Activated T-cell treated with anti-CD3 and anti-CD28 coated beads, Interleukin-2, amount 50 U/mL, for 4 hours (primary cell): ENCODE data around the gene PKDREJ. TPM values are rescaled to one million over a fixed set of nuclear protein-coding genes. Genes with fewer than 3 reads are reported as not detected.

Source experiments
- ATAC-seq, 2 donors: fragments of 200-7000 bp; cut with Tn5 transposase; one replicate each; pipeline ENCODE4 v1.10.0; 2021
- DNase-seq: peaks from one replicate; pipeline ENCODE4 v3.0.0-alpha.2; 2020
- H3K27me3 Mint-ChIP-seq: one replicate; pipeline ENCODE4 v1.8.0; 2021; ENCODE audit warnings: low read depth, mixed read lengths
- H3K36me3 Mint-ChIP-seq: one replicate; pipeline ENCODE4 v1.8.0; 2022; ENCODE audit warnings: mixed read lengths; ENCODE audit not compliant: insufficient read depth
- H3K4me1 Mint-ChIP-seq: one replicate; pipeline ENCODE4 v1.8.0; 2021; ENCODE audit warnings: low read depth, mixed read lengths
- H3K4me3 Mint-ChIP-seq: one replicate; pipeline ENCODE4 v1.8.0; 2021; ENCODE audit warnings: mild to moderate bottlenecking, moderate library complexity, mixed read lengths
- H3K9me3 Mint-ChIP-seq: one replicate; pipeline ENCODE4 v1.8.0; 2021; ENCODE audit warnings: mixed read lengths
- total RNA-seq, 3 donors: library from RNA; stranded (reverse); gene quantifications; one replicate each; pipeline ENCODE4 v1.2.1, GENCODE V29; 2021

The PKDREJ gene
- total RNA-seq, 3 donors from 2014 or later, result not detected

DNA sequence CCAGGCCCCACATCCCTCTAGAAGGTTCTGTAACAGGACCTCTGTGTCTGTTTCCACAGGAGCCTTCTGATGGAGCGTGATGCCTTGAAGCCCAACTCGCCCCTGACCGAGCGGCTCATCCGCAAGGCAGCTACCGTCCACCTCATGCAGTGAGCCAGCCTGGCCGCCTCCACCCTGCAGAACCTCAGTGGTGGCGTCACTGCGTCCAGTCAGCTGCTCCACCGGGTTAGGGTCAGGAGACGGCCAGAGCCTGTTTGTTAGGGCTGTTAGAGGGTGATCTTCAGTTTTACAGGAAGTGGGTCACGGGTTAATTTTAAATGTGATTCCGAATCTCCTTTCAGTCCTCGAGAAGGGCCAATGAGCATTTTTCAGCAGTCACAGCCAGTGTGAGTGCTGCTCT is 29.6 kb upstream of the PKDREJ start:
- H3K4me1 Mint-ChIP-seq, result peaks cover 29% of the 10 kb centered on the region
- H3K36me3 Mint-ChIP-seq, result peaks cover 5% of the 10 kb centered on the region
- no peak for ATAC-seq
- H3K9me3 Mint-ChIP-seq, result peaks cover 5% of the 10 kb centered on the region
- H3K4me3 Mint-ChIP-seq, result no peak overlapping the region
- no peaks in the 10 kb centered on the region for H3K27me3 Mint-ChIP-seq
- no peak for DNase-seq

DNA sequence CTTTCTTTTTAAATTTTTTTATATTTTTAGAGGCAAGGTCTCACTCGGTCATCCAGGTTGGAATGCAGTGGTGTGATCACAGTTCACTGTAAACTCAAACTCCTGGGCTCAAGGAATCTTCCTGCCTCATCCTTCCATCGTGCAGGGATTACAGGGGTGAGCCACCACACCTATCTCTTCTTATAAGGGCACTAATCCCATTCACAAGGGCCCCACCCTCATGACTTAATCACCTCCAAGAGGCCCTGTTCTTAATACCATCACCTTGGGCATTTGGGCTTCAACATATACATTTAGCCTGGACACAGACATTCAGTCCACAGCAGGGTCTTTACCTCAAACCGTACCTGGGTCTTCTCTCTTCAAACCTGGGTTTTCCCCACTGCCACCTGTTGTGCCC is 29.0 kb upstream of the PKDREJ start:
- H3K9me3 Mint-ChIP-seq, result peaks cover 5% of the 10 kb centered on the region
- peaks cover 7% of the 10 kb centered on the region for H3K36me3 Mint-ChIP-seq
- DNase-seq, result no peak
- no peak for ATAC-seq
- H3K4me1 Mint-ChIP-seq, result peaks cover 30% of the 10 kb centered on the region
- H3K27me3 Mint-ChIP-seq, result no peaks in the 10 kb centered on the region
- no peak overlapping the region for H3K4me3 Mint-ChIP-seq

DNA sequence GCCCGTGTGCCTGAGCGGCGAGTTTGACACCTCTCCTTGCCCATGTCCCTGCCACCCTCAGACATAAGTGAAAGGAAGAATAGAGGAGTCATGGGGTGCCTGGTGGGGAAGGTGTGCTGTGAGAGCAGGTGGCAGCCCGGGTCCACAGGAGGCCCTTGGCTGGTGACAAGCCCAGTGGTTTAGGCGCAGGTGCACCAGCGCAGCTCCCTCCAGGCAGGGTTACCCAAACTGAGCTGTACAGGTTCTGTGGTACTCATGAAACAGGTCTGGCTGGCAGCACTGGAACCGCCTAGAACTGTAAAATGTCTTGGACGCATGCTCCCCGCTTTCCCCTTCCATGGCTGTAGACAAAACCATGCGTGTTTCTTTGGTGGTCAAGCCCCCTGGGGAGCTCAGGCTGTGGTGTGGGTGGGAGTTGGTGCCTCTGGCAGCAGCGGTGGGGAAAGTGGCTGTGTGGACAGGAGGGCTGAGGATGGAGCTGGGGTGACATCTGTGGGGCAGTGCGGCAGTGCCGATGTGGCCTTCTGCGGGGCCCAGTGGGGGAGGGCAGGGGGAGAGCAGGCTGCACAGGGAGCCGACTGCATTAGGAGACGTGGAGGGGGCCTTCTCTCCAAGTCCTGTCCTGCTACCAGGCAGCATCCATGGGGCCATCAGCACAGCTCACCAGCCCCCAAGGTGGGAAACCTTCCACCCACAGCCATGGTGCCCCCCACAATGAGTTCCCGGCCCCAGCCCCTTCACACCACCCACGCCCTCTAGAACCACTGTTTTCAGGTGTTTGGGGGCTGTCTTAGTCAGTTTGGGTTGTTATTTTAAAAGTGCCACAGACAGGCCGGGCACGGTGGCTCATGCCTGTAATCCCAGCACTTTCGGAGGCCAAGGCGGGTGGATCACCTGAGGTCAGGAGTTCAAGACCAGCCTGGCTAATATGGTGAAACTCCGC is 28.0 kb upstream of the PKDREJ start:
- Mint-ChIP-seq H3K27me3 (no peaks in the 10 kb centered on the region), H3K4me1 (peaks cover 25% of the 10 kb centered on the region), H3K36me3 (peaks cover 7% of the 10 kb centered on the region), H3K9me3 (peaks cover 5% of the 10 kb centered on the region), H3K4me3 (no peak overlapping the region)
- DNase-seq, result no peak
- no peak for ATAC-seq

DNA sequence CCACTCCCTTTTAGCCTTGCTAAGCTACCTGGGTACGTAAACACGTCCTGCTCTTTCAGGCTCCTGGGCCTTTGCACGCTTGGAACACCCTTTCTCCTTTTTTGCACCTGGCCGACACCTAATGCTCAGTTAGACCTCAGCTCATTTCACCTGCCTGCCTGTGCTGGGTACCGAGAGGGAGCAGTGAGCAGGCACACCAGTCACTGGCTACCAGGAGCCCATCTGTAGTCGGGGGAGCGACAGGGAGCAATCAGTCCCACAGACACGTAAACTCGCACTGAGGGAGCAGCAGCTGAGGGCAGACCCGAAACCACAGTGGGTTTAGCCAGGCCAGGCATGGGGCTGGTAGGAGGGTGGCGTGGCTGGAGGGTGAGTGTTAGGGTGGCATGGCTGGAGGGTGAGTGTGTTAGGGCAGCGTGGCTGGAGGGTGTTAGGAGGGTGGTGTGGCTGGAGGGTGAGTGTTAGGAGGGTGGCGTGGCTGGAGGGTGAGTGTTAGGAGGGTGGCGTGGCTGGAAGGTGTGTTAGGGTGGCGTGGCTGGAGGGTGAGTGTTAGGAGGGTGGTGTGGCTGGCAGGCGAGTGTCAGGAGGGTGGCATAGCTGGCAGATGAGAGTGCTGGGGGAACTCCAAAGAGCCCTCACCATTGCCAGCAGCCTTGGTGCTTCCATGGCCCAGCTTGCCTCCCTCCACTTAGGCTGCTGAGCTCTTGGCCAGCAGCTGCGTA is 27.1 kb upstream of the PKDREJ start:
- peaks cover 17% of the 10 kb centered on the region for H3K4me1 Mint-ChIP-seq
- no peaks in the 10 kb centered on the region for H3K27me3 Mint-ChIP-seq
- DNase-seq (no peak), ATAC-seq (no peak)
- peaks cover 5% of the 10 kb centered on the region for H3K9me3 Mint-ChIP-seq
- peaks cover 10% of the 10 kb centered on the region for H3K36me3 Mint-ChIP-seq
- H3K4me3 Mint-ChIP-seq, result no peak overlapping the region

DNA sequence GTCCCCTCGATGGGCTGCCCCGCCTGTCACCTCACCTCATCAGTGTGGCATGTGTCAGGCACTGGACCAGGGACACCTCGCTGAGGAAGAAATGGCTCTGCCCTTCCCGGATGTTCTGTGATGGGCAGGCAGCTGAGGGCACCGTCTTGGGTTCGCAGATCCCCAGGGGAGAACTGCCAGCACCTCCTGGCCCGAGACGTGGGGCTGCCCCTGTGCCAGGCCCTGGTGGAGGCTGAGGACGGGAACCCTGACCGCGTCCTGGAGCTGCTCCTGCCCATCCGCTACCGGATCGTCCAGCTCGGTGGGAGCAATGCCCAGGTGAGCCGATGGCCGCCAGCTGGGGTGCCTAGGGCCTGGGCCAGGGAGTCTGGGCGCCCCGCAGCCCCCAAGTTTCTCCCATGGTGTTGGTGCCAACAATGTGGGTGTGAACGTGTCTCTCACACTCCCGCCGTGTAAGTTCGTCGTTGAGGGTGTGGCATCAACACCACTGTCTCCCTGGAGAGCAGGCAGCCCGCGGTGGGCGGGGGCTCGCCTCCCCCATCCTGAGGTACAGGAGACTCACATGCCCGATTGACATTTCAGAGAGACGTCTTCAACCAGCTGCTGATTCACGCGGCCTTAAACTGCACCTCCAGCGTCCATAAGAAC is 26.2 kb upstream of the PKDREJ start:
- H3K9me3 Mint-ChIP-seq, result peaks cover 5% of the 10 kb centered on the region
- peak overlapping the region; percentile 43 for H3K4me3 Mint-ChIP-seq
- H3K27me3 Mint-ChIP-seq, result no peaks in the 10 kb centered on the region
- peaks cover 13% of the 10 kb centered on the region for H3K36me3 Mint-ChIP-seq
- DNase-seq (no peak), ATAC-seq (no peak)
- H3K4me1 Mint-ChIP-seq, result peaks cover 13% of the 10 kb centered on the region

DNA sequence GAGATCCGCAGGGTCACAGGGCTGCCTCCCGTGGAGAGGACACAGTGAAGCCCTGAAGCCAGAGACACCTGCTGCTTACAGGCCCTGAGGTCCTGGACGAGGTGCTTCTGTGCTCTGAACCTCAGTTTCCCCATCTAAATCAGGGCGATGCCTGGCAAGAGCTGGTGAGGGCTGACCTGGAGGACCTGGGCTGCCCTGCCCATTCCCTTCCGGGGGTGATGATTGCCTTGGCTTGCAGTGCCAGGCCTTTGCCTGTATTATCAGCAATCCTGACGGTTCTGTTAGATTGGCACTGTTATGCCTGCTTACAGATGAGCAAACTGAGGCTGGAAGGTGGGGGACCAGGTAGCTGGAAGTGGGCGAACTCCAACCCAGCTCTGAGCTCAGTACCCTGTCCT is 25.7 kb upstream of the PKDREJ start:
- no peak overlapping the region for H3K4me3 Mint-ChIP-seq
- H3K4me1 Mint-ChIP-seq, result peaks cover 13% of the 10 kb centered on the region
- ATAC-seq, result no peak
- peaks cover 18% of the 10 kb centered on the region for H3K36me3 Mint-ChIP-seq
- peaks cover 5% of the 10 kb centered on the region for H3K9me3 Mint-ChIP-seq
- no peak for DNase-seq
- no peaks in the 10 kb centered on the region for H3K27me3 Mint-ChIP-seq

DNA sequence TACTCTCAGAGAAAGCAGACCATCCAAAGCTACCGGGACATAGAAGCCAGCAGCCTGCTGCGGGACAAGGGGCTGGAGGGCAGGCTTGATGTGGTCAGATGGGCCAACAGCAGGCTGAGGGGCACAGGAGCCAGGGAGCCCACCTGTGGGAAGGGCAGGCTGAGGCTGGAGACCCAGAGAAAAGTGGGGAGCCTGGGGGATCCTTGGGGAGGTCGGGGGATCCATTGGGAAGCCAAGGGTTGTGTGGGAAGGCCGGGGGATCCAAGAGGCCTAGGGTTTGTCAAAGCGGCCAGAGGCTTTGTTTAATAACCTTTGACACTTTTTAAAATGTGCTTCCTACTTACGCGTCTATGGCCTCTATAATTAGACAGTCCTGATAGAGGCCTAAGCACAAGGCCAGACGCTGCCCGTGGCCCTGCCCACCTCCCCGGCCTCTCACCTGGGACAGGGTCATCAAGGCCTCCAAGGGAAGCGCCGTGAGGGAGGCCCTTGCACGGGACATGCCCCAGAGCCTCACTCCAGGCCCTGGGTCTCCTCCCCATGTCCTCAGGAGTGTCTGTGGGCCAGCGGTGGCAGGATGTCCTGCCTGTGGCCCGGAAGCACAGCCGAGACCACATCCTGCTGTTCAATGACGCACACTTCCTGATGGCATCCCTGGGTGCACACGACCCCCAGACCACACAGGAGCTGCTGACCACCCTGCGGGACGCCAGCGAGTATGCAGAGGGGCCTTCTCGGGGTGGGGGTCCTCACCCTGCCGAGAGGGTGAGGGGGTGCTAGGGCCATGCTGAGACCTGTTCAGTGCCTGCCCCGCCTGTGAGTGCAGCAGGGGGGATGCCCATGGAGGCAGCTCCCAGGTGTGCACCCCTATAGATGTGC is 25.0 kb upstream of the PKDREJ start:
- ATAC-seq (peak; percentile 54 to 74), DNase-seq (no peak)
- peaks cover 5% of the 10 kb centered on the region for H3K9me3 Mint-ChIP-seq
- peaks cover 19% of the 10 kb centered on the region for H3K36me3 Mint-ChIP-seq
- H3K4me3 Mint-ChIP-seq, result peak overlapping the region; percentile 74
- no peaks in the 10 kb centered on the region for H3K27me3 Mint-ChIP-seq
- peaks cover 13% of the 10 kb centered on the region for H3K4me1 Mint-ChIP-seq

DNA sequence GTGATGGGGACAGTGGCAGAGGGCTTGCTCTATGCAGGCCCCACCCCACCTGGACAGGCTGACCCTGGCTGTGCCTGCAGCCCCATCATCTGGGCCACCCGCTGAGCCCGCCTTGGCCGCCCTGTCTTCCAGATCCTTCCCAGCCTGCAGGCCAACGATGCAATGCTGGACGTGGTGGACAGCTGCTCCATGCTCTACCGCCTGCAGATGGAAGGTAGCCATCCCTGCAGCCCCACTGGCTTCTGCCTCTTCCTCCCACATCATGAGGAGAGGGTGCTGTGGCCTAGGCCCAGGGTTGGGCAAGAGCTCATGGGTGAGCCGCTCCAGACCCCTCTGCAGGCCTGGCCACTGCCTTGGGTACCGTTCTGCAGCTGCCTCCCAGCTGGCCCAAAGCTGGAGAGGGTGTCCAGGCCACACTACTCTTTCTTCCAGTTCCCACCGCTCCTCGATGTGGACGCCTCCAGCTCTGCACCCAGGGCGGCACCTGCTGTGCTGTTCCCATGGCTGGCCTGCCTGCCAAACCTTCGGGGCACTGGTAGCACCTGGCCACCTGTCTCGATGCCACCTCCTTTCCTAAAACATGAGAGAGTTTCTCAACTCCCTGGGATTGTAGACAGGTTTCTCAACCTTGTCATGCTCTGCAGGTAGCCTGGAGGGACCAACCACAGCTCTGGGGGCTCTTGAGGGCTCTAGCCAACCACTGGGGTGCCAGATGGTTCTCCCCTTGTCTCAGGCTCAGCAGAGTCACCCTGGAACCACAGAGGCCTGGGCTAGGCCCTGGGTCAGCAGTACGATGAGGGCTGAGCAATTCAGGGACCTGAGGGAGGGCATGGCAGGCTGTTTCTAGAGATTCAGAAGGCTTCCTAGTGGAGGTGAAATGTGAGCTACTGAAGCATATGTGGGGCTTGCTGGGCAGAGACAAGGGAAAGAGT is 24.1 kb upstream of the PKDREJ start:
- H3K4me3 Mint-ChIP-seq, result peak overlapping the region; percentile 74
- H3K27me3 Mint-ChIP-seq, result no peaks in the 10 kb centered on the region
- H3K9me3 Mint-ChIP-seq, result peaks cover 1% of the 10 kb centered on the region
- H3K4me1 Mint-ChIP-seq, result peaks cover 13% of the 10 kb centered on the region
- H3K36me3 Mint-ChIP-seq, result peaks cover 15% of the 10 kb centered on the region
- no peak for ATAC-seq
- no peak for DNase-seq

DNA sequence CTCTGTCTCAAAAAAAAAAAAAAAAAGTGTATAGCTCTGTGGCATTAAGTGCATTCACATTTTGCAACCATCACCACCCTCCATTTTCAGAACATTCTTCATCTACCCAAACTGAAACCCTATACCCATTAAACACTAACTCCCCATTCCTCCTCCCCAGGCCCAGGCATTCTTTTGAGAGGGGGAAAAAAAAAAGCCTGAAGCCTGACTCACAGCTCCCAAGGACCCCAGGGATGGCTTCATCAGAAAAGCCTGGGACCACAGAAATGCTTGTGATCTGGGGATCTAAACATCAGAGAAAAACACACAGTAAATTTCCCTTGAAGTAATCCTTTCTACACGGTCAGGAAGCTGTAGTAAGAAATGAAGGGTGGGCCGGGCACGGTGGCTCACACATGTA is 22.9 kb upstream of the PKDREJ start:
- no peaks in the 10 kb centered on the region for H3K27me3 Mint-ChIP-seq
- DNase-seq (no peak), ATAC-seq (no peak)
- H3K36me3 Mint-ChIP-seq, result peaks cover 19% of the 10 kb centered on the region
- peaks cover 13% of the 10 kb centered on the region for H3K4me1 Mint-ChIP-seq
- H3K4me3 Mint-ChIP-seq, result no peak overlapping the region
- H3K9me3 Mint-ChIP-seq, result no peaks in the 10 kb centered on the region

DNA sequence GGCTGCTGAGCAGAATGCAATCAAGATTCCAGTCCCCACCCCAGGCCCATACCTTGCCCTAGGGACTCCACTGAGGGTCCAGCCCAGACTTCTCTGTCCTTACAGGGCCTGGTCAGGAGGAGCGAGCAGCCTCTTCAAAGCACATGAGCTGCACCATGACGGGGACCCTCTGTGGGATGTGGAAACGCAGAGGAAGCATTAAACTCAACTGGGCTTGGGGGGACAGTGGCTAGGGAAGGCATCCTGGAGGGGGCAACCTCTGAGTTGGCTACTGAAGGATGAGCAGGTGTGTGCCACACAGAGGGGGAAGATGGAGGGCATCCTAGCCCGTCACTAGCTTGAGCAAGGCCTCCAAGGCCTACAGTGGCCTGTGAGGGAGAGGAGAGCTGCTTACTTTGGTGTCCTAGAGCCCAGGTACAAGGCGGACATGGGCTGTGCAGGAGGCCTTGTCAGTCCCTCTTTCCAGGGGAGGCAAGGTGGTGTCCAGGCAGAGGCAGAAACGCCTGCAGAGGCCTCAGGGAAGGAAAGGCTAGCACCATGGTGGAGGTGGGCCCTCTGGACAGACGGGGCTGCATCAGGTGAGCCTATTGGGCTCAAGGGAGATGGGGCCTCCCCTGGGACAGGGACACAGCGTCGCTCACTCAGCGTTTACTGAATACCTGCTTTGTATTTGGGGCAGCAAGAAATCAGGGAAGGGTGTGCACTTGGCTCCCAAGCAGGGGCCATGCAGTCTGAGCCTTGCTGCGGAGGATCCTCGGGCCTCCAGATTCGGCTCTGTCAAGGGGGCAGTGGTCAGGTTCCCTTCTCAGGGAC is 18.9 kb upstream of the PKDREJ start:
- Mint-ChIP-seq H3K9me3 (no peaks in the 10 kb centered on the region), H3K36me3 (peaks cover 23% of the 10 kb centered on the region), H3K4me1 (peaks cover 2% of the 10 kb centered on the region), H3K27me3 (no peaks in the 10 kb centered on the region), H3K4me3 (peak overlapping the region; percentile 32)
- DNase-seq, result no peak
- ATAC-seq, result no peak

DNA sequence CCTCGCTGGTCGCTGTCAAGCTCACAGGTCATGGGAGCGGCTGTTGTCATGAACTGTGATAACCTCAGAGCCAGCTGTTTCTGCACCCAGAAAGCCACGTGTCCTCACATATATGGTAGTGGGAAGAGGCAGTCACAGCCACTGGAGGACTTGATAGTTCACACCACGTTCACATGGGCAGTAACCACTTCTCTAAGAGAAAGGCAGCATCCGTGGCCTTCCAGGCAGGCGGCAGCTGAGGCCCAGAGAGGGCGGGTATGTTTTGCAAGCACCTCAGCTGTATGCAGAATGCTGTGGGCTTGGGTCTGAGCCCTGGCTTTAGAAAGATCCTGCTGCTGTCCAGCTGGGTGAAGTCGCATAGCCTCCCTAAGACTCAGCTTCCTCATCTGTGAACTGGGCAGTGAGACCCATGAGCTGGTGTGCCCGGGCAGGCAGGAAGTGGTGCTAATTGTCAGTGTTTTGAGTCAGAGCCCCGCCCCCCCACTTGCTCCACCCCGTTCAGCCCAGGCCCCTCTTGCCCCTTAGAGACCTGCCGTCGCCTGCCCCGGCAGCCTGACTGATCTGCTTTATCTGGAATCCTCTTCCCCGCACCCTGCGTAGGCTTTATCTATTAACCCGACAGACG is 18.0 kb upstream of the PKDREJ start:
- H3K36me3 Mint-ChIP-seq, result peaks cover 23% of the 10 kb centered on the region
- peak in 1 of 2 donors; percentile 46 for ATAC-seq

More for the DNA sequence above, 18.0 kb upstream of the PKDREJ start:
- Mint-ChIP-seq H3K9me3 (no peaks in the 10 kb centered on the region), H3K27me3 (no peaks in the 10 kb centered on the region), H3K4me3 (peak overlapping the region; percentile 48), H3K4me1 (peaks cover 2% of the 10 kb centered on the region)
- DNase-seq, result no peak
